ENCODE results near the gene KATNAL2. TPM values are rescaled to one million over a fixed set of nuclear protein-coding genes. Genes with fewer than 3 reads are reported as not detected.
"Not testable (repeated sequence)": the region's sequence is repeated elsewhere in the genome, so short reads cannot be mapped to it uniquely, and the experiment has no call there.

Gene KATNAL2
- total RNA-seq, 1 donor from 2014 or later = 0.73 TPM

DNA sequence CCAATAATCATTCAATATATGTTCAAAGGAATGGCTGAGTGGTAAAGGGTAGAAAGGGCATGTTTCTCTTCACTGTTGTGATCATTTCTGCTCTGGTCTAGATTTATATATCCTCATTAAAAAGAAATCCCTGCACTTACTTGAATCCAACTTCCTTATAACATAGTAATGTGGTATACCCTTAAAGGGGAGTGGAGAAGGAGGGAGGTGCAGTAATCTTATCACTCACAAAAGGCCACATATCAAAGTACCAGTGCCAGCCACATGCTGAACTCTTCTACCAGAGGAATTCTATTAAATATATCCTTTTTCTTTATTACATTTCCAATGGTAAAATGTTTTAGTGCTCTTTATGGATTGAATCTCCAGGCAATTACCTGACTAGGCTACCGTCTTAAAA, 3.3 kb downstream of the KATNAL2 start:
- intact Hi-C loops (cut with micrococcal nuclease) = no loop called here

DNA sequence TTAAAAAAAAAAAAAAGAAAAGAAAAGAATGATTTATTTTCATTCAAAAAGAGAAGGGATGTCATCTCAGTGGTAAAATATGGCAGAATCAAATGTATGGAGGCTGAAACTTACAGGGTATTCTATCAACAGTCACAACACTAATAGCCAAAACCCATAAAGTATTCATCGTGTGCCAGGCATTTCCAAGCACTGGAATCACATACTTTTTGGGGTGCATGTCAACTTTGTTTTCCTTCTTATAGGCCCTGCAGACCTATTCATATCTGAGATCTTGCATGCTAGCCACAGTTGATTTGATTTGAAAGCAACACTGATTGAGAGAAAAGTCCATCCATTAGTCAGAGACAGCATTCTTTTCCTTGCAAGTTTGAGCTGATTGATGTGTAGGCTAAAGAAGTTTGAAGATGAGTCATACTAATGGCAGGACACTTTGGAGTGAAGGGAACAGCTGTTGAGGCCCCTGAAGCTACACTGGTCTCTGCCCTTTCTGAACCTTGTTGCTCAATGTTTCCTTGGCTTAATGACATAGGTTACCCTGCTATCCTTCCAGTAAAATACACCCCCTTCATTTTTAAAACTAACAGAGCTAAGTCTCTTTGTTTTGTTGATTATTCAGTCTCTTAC, 22.0 kb downstream of the KATNAL2 start:
- intact Hi-C loops (cut with micrococcal nuclease) = no loop called here

DNA sequence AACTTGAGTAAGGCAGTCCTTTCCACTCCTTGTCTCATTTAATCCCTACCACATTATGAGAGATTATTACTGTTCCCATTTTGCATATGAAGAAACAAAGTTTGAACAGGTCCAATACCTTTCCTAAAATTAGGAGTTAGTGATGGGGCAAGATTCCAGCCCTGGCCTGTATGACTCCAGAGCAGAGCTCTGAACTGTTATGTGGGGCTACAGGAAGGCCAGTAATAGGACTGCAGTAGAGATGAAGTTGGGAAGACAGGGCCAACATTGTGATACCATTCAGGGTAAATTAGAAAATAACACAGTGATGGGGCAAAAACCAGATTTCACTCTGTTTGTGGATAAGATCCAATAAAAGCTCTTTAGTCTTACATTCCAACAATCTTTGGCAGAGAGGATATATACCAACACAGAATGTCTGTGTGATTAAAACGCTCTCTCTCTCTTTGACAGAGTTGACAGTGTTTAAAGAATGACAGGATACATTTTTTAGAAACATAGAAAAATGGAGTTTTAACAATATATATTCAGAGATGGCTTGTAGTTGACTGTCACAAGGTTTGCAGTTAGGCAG, 22.7 kb downstream of the KATNAL2 start:
- intact Hi-C loops (cut with micrococcal nuclease) = no loop called here

DNA sequence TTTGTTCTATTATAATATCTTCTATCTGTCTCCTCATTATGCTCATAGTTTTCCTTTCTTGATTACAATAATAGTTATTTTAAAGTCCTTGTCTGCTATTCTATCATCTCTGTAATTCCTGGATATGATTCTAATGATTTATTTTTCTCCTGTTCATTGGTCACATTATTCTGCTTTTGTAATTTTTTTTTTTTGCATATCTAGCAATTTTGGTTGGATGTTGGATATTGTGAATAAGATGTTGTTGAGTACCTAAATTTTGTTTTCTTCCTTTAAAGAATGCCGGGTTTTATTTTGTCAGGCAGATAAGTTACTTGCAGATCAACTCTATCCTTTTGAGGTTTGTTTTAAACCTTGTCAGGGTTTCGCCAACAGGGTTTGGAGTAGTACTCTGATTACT, 25.2 kb downstream of the KATNAL2 start:
- intact Hi-C loops (cut with micrococcal nuclease) = no loop called here

DNA sequence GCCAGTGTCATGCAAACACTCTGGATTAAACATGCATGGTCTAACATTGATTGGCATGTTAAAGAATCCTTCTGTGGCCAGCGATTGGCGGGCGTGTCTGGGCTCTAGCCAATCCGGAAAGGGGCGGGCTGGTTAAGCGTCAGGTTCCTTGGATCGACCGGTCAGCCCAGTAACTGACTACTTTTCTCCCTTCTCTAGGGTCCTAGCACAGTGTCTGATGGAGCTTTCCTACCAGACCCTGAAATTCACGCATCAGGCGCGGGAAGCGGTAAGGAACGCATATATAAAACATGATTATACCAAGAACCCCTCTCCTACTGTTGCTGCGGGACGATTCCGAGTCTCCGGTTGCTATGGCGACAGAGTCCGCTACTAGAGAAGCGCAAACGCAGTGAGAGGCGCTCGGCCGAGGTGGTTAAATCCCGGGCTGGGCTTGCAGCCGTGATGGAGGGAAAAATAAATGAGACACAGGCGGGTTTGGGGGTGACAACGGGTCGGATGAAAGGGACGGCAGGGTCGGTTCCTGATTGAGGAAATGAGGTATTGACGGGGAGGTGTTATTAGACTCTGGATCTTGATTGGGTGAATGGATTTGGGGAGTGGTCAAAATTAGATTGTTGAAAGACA, 29.4 kb downstream of the KATNAL2 start:
- intact Hi-C loops (cut with micrococcal nuclease) = loop anchor here (2.0 kb wide), 1 partner anchor 30 kb away; the partner anchor contains the start of genes KATNAL2 and PIAS2

DNA sequence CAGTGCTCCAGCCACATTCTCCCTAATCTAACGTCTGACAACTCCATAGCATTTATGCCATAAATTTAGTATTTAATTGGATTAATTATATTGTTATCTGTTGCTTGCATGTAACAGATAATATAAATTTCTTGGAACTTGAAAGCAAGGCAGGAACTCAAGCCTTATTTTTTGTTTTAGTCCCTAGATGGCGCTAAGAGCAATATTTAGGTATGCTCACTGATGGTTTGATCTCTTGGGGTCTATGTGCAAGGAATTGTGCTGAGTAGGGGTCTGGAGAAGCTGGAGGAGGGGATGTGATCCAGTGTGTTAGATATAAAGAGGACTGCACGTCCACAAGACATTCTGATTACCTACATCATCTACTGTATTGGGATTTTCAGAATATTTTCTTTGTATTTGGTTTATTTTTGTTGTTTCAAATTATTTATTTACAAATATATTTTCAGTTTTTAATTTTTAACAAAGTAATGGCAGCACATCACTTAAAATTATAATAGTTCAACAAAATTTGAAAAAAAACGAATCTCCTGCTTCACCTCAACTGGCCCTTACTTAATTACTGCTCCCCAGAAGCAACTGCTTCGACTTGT, 32.8 kb downstream of the KATNAL2 start:
- intact Hi-C loops (cut with micrococcal nuclease) = no loop called here

DNA sequence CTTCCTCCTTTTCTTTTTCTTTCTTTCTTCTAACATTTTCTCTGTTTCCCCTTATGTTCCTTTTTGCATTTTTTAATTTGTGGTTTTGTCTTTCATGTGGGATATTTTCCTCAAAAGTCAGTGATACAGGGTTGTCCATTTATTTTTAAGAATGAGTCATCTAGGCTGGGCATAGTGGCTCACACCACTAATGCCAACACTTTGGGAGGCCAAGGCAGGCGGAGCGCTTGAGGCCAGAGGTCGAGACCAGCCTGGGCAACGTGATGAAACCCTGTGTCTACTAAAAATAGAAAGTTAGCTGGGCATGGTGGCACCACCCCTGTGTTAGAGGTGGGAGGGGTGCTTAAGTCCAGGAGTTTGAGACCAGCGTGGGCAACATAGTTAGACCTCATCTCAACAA, 35.8 kb downstream of the KATNAL2 start:
- intact Hi-C loops (cut with micrococcal nuclease) = no loop called here

DNA sequence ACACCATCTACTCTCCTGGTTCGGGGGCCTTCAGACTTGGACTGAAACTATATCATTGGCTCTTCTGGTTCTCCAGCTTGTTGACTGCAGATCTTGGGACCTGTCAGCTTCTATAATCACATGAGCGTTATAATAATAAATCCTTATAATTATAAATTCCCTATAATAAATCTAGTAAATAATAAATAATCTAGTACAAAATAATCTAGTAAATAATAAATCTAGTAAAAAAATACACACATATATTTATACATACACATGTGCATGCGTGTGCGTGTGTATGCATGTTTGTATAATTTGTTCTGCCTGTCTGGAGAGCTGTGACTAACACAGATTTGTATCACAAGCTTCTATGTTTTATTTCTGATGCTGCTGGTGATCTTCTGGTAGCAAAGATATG, 40.8 kb downstream of the KATNAL2 start:
- intact Hi-C loops (cut with micrococcal nuclease) = no loop called here

DNA sequence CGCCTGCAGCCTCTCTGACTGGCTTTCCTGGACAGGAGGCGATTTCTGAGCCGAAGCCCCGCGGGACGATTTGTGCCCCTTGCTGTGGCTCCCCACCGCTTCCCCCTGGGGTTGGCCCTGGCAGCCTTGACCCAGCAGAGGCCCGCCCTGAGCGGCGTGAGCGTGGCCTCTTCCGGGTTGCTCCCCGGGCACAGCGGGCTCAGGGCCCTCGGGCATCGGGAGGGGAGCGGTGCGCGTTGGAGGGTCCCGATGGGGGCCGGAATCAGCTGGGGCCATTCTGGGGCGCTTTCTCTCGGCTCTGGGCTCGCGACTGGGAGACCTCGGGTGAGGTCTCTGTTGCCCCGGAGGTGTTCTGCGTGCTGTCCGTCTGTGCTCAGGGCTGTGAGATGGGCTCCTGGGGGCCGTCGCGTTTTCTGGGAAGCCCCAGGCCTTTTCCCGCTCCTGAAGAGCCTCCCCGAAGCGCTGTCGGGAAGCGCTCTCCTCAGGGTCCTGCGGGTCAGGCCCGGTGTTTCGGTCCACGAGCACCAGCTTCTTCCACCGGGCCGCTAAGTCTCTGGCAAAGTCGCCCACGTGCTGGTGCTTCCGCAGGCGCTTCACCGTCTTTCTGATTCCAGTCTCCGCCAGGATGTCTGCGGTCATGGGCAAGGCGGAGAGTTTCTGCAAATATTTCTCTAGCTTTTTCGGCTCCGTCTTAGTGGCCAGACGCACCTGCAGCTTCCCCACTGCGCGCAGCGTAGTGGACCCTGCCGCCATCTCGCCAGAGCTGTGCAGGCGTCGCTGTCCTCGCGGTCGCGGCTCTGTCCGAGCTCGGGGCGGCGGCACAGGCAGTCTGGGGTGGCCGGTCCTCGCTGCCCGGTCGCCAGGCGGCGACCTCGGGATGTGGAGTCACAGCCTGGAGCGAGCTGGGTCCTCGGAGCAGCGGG, 46.5 kb downstream of the KATNAL2 start:
- intact Hi-C loops (cut with micrococcal nuclease) = not testable (repeated sequence)

DNA sequence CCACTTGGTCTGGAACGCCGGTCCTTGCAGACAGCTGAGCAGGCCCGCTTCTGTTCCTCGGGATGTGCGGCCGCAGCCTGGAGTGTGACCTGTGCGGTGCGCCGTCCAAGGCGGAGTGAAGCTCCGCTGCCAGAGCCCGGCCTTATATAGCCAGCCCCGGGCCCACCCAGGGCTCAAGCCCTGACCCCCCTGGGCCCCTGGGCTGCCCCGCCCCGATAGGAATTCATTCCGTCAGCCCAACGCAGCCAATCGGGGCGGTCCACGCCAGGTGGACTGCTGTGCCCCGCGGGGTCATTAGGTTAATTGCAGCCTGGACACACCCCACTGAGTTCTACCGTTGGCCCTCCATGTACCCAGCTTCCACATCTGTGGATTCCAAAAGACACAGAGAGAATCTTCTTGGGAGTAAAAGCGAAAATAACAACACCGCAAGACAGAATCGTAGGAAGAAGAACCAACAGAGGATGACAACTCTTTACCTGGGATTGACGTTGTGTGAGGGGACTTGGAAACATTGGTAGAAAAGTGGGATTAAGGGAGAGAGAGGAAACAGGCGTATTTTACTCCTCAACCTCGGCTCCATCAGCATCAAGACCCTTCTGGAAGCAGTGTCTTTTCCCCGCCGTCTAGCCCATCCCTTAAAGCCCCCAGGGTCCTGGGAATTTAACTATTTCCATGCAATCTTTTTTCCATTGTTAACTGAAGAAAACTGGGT, 47.3 kb downstream of the KATNAL2 start:
- intact Hi-C loops (cut with micrococcal nuclease) = not testable (repeated sequence)

DNA sequence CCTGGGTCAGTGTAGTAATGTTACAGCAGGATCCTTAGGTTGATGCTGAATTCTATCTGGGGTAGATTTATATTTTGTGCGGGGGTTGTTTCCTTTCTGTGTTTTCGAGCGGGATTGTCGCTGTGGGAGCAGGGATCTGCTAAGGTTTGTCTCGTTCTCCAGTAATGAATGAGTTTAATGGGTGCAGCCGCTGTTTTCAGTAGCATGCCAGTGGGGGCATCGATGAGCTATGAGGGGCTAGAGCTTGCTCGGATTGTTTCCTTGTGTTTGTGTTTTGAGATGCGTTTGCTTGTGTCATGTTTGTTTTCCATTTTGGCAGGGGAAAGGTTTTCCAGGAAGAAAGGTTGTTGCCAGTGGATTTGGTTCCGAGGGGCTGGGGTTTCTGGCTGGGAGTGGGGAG, 48.9 kb downstream of the KATNAL2 start:
- intact Hi-C loops (cut with micrococcal nuclease) = not testable (repeated sequence)

DNA sequence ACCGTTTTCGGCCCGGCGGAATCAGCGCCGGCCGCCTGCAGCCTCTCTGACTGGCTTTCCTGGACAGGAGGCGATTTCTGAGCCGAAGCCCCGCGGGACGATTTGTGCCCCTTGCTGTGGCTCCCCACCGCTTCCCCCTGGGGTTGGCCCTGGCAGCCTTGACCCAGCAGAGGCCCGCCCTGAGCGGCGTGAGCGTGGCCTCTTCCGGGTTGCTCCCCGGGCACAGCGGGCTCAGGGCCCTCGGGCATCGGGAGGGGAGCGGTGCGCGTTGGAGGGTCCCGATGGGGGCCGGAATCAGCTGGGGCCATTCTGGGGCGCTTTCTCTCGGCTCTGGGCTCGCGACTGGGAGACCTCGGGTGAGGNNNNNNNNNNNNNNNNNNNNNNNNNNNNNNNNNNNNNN, 52.1 kb downstream of the KATNAL2 start:
- intact Hi-C loops (cut with micrococcal nuclease) = not testable (repeated sequence)

DNA sequence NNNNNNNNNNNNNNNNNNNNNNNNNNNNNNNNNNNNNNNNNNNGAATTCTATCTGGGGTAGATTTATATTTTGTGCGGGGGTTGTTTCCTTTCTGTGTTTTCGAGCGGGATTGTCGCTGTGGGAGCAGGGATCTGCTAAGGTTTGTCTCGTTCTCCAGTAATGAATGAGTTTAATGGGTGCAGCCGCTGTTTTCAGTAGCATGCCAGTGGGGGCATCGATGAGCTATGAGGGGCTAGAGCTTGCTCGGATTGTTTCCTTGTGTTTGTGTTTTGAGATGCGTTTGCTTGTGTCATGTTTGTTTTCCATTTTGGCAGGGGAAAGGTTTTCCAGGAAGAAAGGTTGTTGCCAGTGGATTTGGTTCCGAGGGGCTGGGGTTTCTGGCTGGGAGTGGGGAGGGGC, 102.5 kb downstream of the KATNAL2 start:
- intact Hi-C loops (cut with micrococcal nuclease) = not testable (repeated sequence)

DNA sequence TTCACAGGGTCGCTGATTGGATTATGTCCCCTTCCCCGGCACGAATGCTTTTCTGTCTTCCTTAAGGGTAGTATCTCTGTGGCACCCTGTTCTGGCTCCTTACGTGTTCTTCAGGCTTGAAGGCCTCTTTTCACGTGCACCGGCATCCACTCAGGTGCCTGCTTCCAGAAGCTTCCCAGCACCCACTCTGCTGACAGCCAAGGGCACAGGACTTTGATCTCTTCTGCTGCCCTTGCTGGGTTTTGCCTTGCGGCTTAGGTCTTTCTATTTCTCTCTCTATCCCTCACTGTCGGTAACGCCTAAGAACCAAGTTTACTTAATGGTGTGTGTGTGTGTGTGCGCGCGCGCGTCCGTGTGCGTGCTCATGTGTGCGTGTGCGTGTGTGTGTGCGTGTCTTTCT, 103.4 kb downstream of the KATNAL2 start:
- intact Hi-C loops (cut with micrococcal nuclease) = not testable (repeated sequence)

DNA sequence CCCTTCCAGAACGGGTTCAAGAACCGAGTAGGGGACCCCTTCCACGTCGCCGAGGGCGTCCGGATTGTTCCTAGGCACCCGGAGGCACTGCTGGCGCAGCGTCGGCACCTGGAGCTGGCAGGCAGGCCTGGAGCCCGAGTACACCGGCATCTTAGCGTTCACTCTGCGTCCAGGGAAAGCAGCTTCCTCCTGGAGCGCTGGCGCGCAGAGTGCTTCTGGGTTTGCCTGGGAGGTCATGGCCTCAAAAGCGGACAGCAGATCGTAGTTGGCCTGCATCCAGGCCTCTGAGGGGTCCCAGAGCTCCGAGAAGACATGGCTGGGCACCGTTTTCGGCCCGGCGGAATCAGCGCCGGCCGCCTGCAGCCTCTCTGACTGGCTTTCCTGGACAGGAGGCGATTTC, 105.4 kb downstream of the KATNAL2 start:
- intact Hi-C loops (cut with micrococcal nuclease) = not testable (repeated sequence)

DNA sequence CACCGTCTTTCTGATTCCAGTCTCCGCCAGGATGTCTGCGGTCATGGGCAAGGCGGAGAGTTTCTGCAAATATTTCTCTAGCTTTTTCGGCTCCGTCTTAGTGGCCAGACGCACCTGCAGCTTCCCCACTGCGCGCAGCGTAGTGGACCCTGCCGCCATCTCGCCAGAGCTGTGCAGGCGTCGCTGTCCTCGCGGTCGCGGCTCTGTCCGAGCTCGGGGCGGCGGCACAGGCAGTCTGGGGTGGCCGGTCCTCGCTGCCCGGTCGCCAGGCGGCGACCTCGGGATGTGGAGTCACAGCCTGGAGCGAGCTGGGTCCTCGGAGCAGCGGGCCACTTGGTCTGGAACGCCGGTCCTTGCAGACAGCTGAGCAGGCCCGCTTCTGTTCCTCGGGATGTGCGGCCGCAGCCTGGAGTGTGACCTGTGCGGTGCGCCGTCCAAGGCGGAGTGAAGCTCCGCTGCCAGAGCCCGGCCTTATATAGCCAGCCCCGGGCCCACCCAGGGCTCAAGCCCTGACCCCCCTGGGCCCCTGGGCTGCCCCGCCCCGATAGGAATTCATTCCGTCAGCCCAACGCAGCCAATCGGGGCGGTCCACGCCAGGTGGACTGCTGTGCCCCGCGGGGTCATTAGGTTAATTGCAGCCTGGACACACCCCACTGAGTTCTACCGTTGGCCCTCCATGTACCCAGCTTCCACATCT, 106.5 kb downstream of the KATNAL2 start:
- intact Hi-C loops (cut with micrococcal nuclease) = not testable (repeated sequence)

DNA sequence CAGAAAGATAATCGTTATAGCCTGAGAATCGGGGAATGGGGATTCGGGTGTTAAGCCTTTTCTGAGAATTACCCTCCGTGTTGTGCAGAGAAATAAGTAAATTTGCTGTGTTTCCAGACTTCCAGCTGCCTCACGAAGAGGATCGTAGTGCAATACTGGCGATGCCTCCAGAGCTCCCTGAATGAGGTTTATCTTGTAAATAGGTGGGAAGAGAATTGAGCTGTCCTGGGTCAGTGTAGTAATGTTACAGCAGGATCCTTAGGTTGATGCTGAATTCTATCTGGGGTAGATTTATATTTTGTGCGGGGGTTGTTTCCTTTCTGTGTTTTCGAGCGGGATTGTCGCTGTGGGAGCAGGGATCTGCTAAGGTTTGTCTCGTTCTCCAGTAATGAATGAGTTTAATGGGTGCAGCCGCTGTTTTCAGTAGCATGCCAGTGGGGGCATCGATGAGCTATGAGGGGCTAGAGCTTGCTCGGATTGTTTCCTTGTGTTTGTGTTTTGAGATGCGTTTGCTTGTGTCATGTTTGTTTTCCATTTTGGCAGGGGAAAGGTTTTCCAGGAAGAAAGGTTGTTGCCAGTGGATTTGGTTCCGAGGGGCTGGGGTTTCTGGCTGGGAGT, 108.3 kb downstream of the KATNAL2 start:
- intact Hi-C loops (cut with micrococcal nuclease) = not testable (repeated sequence)

DNA sequence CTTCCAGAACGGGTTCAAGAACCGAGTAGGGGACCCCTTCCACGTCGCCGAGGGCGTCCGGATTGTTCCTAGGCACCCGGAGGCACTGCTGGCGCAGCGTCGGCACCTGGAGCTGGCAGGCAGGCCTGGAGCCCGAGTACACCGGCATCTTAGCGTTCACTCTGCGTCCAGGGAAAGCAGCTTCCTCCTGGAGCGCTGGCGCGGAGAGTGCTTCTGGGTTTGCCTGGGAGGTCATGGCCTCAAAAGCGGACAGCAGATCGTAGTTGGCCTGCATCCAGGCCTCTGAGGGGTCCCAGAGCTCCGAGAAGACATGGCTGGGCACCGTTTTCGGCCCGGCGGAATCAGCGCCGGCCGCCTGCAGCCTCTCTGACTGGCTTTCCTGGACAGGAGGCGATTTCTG, 111.3 kb downstream of the KATNAL2 start:
- intact Hi-C loops (cut with micrococcal nuclease) = not testable (repeated sequence)

DNA sequence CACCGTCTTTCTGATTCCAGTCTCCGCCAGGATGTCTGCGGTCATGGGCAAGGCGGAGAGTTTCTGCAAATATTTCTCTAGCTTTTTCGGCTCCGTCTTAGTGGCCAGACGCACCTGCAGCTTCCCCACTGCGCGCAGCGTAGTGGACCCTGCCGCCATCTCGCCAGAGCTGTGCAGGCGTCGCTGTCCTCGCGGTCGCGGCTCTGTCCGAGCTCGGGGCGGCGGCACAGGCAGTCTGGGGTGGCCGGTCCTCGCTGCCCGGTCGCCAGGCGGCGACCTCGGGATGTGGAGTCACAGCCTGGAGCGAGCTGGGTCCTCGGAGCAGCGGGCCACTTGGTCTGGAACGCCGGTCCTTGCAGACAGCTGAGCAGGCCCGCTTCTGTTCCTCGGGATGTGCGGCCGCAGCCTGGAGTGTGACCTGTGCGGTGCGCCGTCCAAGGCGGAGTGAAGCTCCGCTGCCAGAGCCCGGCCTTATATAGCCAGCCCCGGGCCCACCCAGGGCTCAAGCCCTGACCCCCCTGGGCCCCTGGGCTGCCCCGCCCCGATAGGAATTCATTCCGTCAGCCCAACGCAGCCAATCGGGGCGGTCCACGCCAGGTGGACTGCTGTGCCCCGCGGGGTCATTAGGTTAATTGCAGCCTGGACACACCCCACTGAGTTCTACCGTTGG, 112.4 kb downstream of the KATNAL2 start:
- intact Hi-C loops (cut with micrococcal nuclease) = not testable (repeated sequence)

Data from T-helper 2 cell treated with Interferon-gamma antibody and Interleukin-4, amounts not matched to agents 100 ng/mL and 5 ng/mL, for 36 hours (primary cell).